Activated CD8-positive, alpha-beta T cell treated with anti-CD3 and anti-CD28 coated beads for 36 hours (primary cell): ENCODE measurements around the gene BRAT1. TPM values are rescaled to one million over a fixed set of nuclear protein-coding genes. Genes with fewer than 3 reads are reported as not detected.

ENCODE experiments used
- ATAC-seq: fragments of 200-7000 bp; cut with Tn5 transposase; one replicate; pipeline ENCODE4 v1.10.0; 2021; ENCODE audit warnings: mild to moderate bottlenecking, moderate library complexity
- CTCF ChIA-PET: fragments of 350-600 bp; sonication (Branson Sonifier 250); formaldehyde crosslinking; loops from one replicate; lab custom pipeline; 2021; ENCODE audit warnings: antibody characterized with exemption; lab: Charles Lee
- POLR2A ChIA-PET: fragments of 350-600 bp; sonication (Branson Sonifier 250); formaldehyde crosslinking; loops from one replicate; lab custom pipeline; 2021; ENCODE audit warnings: antibody characterized with exemption; lab: Charles Lee
- DNase-seq: peaks from one replicate; pipeline ENCODE4 v3.0.0-alpha.2; 2020
- H3K27ac Mint-ChIP-seq: one replicate; pipeline ENCODE4 v1.8.0; 2021; ENCODE audit warnings: mild to moderate bottlenecking, mixed read lengths
- H3K27me3 Mint-ChIP-seq: one replicate; pipeline ENCODE4 v1.8.0; 2021; ENCODE audit warnings: mixed read lengths
- H3K36me3 Mint-ChIP-seq: one replicate; pipeline ENCODE4 v1.8.0; 2021; ENCODE audit warnings: low read depth, mixed read lengths
- H3K4me1 Mint-ChIP-seq: one replicate; pipeline ENCODE4 v1.8.0; 2021; ENCODE audit warnings: low read depth, mixed read lengths
- H3K4me3 Mint-ChIP-seq: one replicate; pipeline ENCODE4 v1.8.0; 2021; ENCODE audit warnings: mild to moderate bottlenecking, moderate library complexity, mixed read lengths
- H3K9me3 Mint-ChIP-seq: one replicate; pipeline ENCODE4 v1.8.0; 2021; ENCODE audit warnings: mixed read lengths
- intact Hi-C: fragments of 100-400 bp; cut with micrococcal nuclease; formaldehyde crosslinking; loops from one replicate; pipeline ENCODE4 v1.10.0; 2022
- total RNA-seq, 2 experiments: library from RNA; stranded (reverse); gene quantifications; one replicate each; pipeline ENCODE4 v1.2.3, GENCODE V29; 2021
- TF ChIP-seq, protein P1 (sequence below): fragments of 200-600 bp; IDR thresholded peaks from one replicate; pipeline ENCODE4 v1.8.0; 2022; ENCODE audit warnings: antibody characterized with exemption, mild to moderate bottlenecking

Gene BRAT1
- total RNA-seq, 2 experiments from 2014 or later, result 30.9 to 32.6 TPM

DNA sequence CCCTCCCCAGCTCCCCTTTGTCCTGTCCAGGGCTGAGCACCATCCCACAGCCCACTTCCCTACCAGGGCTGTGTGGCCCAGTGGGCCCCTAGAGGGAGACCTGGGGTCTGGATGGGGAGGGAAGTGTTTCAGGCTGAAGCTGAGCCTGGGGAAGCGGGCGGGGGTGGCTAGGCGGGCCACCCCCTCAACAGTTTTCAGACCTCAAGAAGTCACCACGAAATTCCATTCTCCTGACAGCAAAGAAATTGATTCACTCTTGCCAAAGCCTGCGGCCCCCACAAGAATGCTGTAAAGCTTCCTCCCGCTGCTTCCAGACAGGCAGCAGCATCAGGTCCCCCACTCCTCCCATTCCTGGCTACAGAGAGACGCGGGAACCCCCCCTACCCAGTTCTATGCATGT is 38.3 kb downstream of the BRAT1 start:
- ChIA-PET CTCF (interaction anchor here (1.2 kb wide), 1 partner anchor 104 kb away, joined by 3 read pairs; no protein-coding TSS in a partner anchor), POLR2A (interaction anchor here (1.0 to 2.1 kb wide), 3 partner anchors 9 to 13 kb away, joined by 3 to 7 read pairs (median 7); no protein-coding TSS in a partner anchor)
- Mint-ChIP-seq H3K27me3 (no peaks in the 10 kb centered on the region), H3K27ac (no peak overlapping the region), H3K36me3 (peaks cover 8% of the 10 kb centered on the region), H3K4me3 (no peak overlapping the region), H3K4me1 (peaks cover 34% of the 10 kb centered on the region), H3K9me3 (no peaks in the 10 kb centered on the region)
- intact Hi-C loops, result no loop called here
- DNase-seq (no peak), ATAC-seq (no peak)
- TF ChIP-seq, protein P1, sequence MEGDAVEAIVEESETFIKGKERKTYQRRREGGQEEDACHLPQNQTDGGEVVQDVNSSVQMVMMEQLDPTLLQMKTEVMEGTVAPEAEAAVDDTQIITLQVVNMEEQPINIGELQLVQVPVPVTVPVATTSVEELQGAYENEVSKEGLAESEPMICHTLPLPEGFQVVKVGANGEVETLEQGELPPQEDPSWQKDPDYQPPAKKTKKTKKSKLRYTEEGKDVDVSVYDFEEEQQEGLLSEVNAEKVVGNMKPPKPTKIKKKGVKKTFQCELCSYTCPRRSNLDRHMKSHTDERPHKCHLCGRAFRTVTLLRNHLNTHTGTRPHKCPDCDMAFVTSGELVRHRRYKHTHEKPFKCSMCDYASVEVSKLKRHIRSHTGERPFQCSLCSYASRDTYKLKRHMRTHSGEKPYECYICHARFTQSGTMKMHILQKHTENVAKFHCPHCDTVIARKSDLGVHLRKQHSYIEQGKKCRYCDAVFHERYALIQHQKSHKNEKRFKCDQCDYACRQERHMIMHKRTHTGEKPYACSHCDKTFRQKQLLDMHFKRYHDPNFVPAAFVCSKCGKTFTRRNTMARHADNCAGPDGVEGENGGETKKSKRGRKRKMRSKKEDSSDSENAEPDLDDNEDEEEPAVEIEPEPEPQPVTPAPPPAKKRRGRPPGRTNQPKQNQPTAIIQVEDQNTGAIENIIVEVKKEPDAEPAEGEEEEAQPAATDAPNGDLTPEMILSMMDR, result no peak

DNA sequence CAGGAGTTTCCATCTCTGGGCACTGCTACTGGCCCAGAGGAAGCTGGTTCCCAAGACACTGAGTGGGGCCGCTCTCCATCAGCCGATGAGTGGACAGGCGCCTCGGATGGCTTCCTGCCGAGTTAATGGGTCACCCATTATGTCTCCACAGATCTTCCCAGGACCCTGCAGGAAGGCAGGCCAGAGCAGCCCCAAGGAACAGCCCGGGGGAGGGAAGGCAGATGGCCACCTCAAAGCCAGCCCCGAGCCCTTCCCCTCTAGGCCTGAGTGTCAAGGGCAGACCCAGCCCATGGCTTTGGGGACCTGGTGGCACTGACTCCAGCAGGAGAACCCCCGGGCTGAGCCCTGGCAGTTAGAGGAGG is 39.1 kb downstream of the BRAT1 start:
- ChIA-PET POLR2A (interaction anchor here (0.5 kb wide), 1 partner anchor 102 kb away, joined by 3 read pairs; no protein-coding TSS in a partner anchor), CTCF (no interaction called here)
- H3K4me1 Mint-ChIP-seq, result peaks cover 38% of the 10 kb centered on the region
- H3K27ac Mint-ChIP-seq, result no peak overlapping the region
- H3K9me3 Mint-ChIP-seq, result no peaks in the 10 kb centered on the region
- TF ChIP-seq, protein P1, result no peak
- no peak for ATAC-seq
- no peaks in the 10 kb centered on the region for H3K27me3 Mint-ChIP-seq
- no peak for DNase-seq
- peaks cover 2% of the 10 kb centered on the region for H3K36me3 Mint-ChIP-seq
- no peak overlapping the region for H3K4me3 Mint-ChIP-seq
- intact Hi-C loops, result no loop called here

DNA sequence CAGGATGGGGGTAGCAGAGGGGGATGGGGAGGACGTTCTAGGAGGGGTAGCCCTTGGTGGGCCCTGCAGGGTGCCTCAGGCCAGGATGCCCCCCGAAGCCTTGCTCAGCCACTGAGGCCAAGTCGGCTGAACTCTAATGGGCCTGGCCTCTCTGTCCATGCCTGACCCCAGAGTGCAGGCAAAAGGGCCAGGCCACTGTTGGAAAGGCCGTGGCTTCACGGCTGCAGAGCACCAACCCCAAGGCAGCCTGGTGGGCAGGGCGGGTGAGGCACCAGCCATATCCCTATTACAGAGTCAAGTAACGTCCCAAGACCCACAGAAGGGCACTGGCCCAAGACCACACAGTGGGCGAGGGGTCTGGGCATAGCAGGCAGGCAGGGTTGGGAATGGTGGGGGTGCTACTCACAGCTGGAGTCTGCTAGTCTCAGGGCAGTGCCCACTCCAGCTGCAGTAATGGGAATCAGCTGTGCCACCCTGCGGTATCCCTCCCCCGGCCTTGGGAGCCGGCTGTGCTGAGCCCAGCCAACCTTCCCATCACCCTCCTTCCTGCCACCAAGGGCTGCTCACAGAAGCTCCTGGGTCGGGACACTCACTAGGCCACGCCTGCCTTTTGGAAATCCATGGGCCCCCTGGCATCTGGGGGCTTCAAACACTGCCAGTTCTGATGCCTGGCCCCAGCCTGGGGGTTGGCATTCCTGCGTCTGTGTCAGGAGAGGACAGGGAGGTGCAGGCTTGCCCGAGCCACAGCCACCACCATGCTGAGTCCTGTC is 39.7 kb downstream of the BRAT1 start:
- Mint-ChIP-seq H3K4me1 (peaks cover 43% of the 10 kb centered on the region), H3K36me3 (no peaks in the 10 kb centered on the region), H3K27ac (no peak overlapping the region), H3K9me3 (no peaks in the 10 kb centered on the region), H3K27me3 (no peaks in the 10 kb centered on the region), H3K4me3 (no peak overlapping the region)
- ATAC-seq, result no peak
- TF ChIP-seq, protein P1, result no peak
- intact Hi-C loops, result no loop called here
- CTCF ChIA-PET, result no interaction called here
- no peak for DNase-seq
- POLR2A ChIA-PET, result no interaction called here

DNA sequence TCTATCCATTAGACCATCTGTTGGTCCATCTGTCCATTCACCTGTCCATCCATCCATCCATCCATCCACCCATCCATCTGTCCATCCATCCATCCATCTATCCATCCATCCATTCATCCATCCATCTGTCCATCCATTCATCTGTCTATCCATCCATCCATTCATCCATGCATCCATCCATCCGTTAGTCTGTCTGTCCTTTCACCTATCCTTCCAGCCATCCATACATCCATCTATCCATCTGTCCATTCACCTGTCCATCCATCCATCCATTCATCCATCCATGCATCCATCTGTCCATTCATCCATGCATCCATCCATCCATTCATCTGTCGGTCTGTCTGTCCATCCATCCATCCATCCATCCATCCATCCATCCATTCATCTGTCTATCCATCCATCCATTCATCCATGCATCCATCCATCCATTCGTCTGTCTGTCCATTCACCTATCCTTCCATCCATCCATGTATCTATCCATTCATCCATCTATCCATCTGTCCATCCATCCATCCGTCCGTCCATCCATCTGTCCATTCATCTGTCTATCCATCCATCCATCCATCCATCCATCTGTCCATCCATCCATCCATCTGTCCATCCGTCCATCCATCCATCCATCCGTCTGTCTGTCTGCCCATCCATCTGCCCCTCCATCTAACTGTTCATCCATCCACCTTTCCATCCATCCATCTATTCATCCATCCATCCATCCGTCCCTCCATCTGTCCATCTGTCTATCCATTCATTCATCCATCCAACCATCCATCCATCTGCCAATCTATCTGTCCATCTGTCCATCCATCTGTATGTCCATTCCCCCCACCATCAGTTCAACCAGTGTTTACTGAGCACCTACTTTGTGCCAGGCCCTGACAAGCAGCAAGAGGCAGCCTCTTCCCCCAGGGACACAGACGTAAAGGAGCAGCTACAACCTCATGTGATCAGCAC is 40.6 kb downstream of the BRAT1 start:
- DNase-seq, result no peak
- no peak for ATAC-seq
- Mint-ChIP-seq H3K9me3 (no peaks in the 10 kb centered on the region), H3K4me3 (no peak overlapping the region), H3K27ac (no peak overlapping the region), H3K27me3 (no peaks in the 10 kb centered on the region), H3K4me1 (peaks cover 50% of the 10 kb centered on the region), H3K36me3 (no peaks in the 10 kb centered on the region)
- CTCF ChIA-PET, result no interaction called here
- POLR2A ChIA-PET, result no interaction called here
- TF ChIP-seq, protein P1, result no peak
- intact Hi-C loops, result no loop called here
